GM18505 (cell line): ENCODE results near the gene CCDC70.

Source experiments
- ATAC-seq: cut with Tn5 transposase; IDR thresholded peaks from one replicate; pipeline ENCODE4 v1.9.1; 2021; ENCODE audit not compliant: unreplicated experiment
- POLR2A ChIP-seq: IDR thresholded peaks from 4 replicates; pipeline ENCODE4 v1.6.1; 2011; ENCODE audit warnings: borderline replicate concordance; ENCODE audit not compliant: insufficient read depth, insufficient read length; ENCODE audit errors: extremely low read depth

CCDC70 gene

GRCh38 chr13:51861723-51862300, at the start of gene CCDC70:
Gene CCDC70 (plus strand): TSS chr13:51861969. CDS start chr13:51865412, 3,443 bp downstream.
- no peak for ATAC-seq
- TF ChIP-seq POLR2A = no peak

GRCh38 chr13:51814071-51814470, 47.7 kb upstream of the CCDC70 start:
- ATAC-seq = no peak
- TF ChIP-seq POLR2A = no peak

- peak; percentile 58 for ATAC-seq
- TF ChIP-seq POLR2A = no peak
These were observed 46.7 kb upstream of the CCDC70 start for GRCh38 chr13:51814825-51815650.

- no peak for TF ChIP-seq POLR2A
- no peak for ATAC-seq
These were observed 45.9 kb upstream of the CCDC70 start for GRCh38 chr13:51815848-51816247.

- no peak for ATAC-seq
- TF ChIP-seq POLR2A = no peak
These were observed 45.0 kb upstream of the CCDC70 start for GRCh38 chr13:51816604-51817249.

- no peak for ATAC-seq
- no peak for TF ChIP-seq POLR2A
These were observed 44.1 kb upstream of the CCDC70 start for GRCh38 chr13:51817717-51818116.

- no peak for TF ChIP-seq POLR2A
- no peak for ATAC-seq
These were observed 43.5 kb upstream of the CCDC70 start for GRCh38 chr13:51818276-51818675.

GRCh38 chr13:51818781-51819511, 42.8 kb upstream of the CCDC70 start:
- TF ChIP-seq POLR2A = no peak
- no peak for ATAC-seq

- ATAC-seq = no peak
- TF ChIP-seq POLR2A = no peak
These were observed 42.2 kb upstream of the CCDC70 start for GRCh38 chr13:51819544-51819943.

- ATAC-seq = no peak
- no peak for TF ChIP-seq POLR2A
These were observed 41.7 kb upstream of the CCDC70 start for GRCh38 chr13:51820016-51820597.

GRCh38 chr13:51821606-51822005, 40.2 kb upstream of the CCDC70 start:
- ATAC-seq = no peak
- TF ChIP-seq POLR2A = no peak

GRCh38 chr13:51822106-51822815, 39.5 kb upstream of the CCDC70 start:
- TF ChIP-seq POLR2A = no peak
- no peak for ATAC-seq
